C1 segment of cervical spinal cord (tissue), 14 donors: Measurements from ENCODE around the gene CEP120.

Experiments
- DNase-seq, 14 donors: peaks; one replicate each; lab custom pipeline; 2025; lab: John Stamatoyannopoulos, UW

CEP120 gene

GRCh38 chr5:123299136-123299535 lies 124.1 kb downstream of the CEP120 start:
- no peak for DNase-seq

DNA sequence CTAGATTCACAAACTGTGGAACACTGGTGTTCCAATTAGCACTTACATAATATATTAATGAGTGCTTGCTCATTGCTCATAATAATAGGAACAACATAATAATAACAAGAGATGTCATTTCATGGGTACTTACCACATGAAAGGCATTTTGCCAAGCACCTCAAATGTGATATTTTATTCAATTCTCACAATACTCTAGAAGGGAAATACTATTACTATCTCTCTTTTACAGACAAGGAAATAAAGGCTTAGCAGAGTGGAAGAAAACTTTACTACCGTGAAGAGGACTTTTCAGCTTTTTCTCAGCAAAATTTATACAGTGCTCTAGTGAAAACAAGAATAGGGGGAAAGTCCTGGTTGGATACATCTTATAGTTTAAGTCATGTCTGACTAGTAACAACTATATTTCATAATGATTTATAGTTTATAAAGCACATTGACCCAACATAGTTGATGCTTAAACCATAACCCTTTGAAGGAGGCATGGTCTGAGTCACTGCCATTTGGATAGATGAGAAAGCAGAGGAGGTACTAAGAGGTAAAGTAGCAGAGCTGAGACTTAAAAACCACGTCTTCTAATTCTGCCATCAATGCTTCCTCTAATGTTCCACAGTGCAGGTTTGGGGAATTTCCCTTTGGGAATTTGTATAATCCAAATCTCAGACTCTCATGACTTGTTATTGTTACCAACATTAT lies 124.7 kb downstream of the CEP120 start:
- no peak for DNase-seq

DNA sequence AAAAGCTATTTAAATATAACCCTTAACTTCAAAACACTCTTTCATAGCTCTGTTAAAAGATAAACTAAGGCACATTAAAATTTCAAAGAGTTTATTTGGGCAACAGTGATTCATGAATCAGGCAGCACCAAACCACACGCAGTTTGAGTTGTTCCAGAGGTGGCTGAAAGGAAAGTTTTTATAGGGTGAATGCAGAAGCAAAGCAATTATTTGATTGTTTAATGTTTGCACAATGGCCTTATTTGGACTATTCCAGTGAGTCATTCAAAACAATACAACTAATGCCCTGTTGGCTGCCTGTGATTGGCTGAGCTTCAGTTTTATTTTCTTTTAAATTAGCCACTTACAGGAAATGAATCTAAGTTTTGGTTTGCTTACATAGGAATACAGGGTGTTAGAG lies 125.3 kb downstream of the CEP120 start:
- DNase-seq = no peak

GRCh38 chr5:123297198-123297831 lies 125.9 kb downstream of the CEP120 start:
- no peak for DNase-seq
